HTERT RPE-1 (cell line): Measurements from ENCODE around the gene AQP2.

ENCODE experiments used
- in situ Hi-C: fragments of 300-500 bp; cut with MboI; formaldehyde crosslinking; loops from 4 replicates; pipeline ENCODE4 v1.14.3; 2020; ENCODE audit warnings: low sequenced_read_pairs

AQP2 gene

GRCh38 chr12:49920241-49920914 is 30.2 kb upstream of the AQP2 start:
- in situ Hi-C loops = no loop called here

- in situ Hi-C loops = no loop called here
Measured at GRCh38 chr12:49920915-49921286, 29.6 kb upstream of the AQP2 start.

GRCh38 chr12:49921299-49921698 is 29.2 kb upstream of the AQP2 start:
- in situ Hi-C loops = no loop called here

- in situ Hi-C loops = no loop called here
Measured at GRCh38 chr12:49921936-49922335, 28.6 kb upstream of the AQP2 start.

GRCh38 chr12:49922349-49923034 is 28.0 kb upstream of the AQP2 start:
- in situ Hi-C loops = no loop called here

- in situ Hi-C loops = no loop called here
Measured at GRCh38 chr12:49923035-49923644, 27.4 kb upstream of the AQP2 start.

- in situ Hi-C loops = no loop called here
Measured at GRCh38 chr12:49923880-49924556, 26.5 kb upstream of the AQP2 start.

- in situ Hi-C loops = no loop called here
Measured at GRCh38 chr12:49924628-49925246, 25.8 kb upstream of the AQP2 start.

- in situ Hi-C loops = no loop called here
Measured at GRCh38 chr12:49925433-49926204, 24.9 kb upstream of the AQP2 start.

- in situ Hi-C loops = no loop called here
Measured at GRCh38 chr12:49928471-49928870, 22.1 kb upstream of the AQP2 start.

GRCh38 chr12:49929581-49929980 is 21.0 kb upstream of the AQP2 start:
- in situ Hi-C loops = no loop called here

- in situ Hi-C loops = no loop called here
Measured at GRCh38 chr12:49930515-49931288, 19.8 kb upstream of the AQP2 start.

- in situ Hi-C loops = no loop called here
Measured at GRCh38 chr12:49932023-49932422, 18.5 kb upstream of the AQP2 start.

GRCh38 chr12:49932533-49933130 is 17.9 kb upstream of the AQP2 start:
- in situ Hi-C loops = no loop called here

GRCh38 chr12:49933796-49934195 is 16.7 kb upstream of the AQP2 start:
- in situ Hi-C loops = no loop called here

- in situ Hi-C loops = no loop called here
Measured at GRCh38 chr12:49934505-49934904, 16.0 kb upstream of the AQP2 start.

GRCh38 chr12:49936925-49937324 is 13.6 kb upstream of the AQP2 start:
- in situ Hi-C loops = no loop called here

- in situ Hi-C loops = no loop called here
Measured at GRCh38 chr12:49937639-49938300, 12.8 kb upstream of the AQP2 start.

- in situ Hi-C loops = no loop called here
Measured at GRCh38 chr12:49939307-49939706, 11.2 kb upstream of the AQP2 start.
